ENCODE measurements around the gene CHD9NB. TPM values are rescaled to one million over a fixed set of nuclear protein-coding genes. Genes with fewer than 3 reads are reported as not detected.

The CHD9NB gene
- polyA plus RNA-seq, 2 of the 4 experiments (the other 2 are of a cell fraction), result 2.0 to 2.8 TPM

DNA sequence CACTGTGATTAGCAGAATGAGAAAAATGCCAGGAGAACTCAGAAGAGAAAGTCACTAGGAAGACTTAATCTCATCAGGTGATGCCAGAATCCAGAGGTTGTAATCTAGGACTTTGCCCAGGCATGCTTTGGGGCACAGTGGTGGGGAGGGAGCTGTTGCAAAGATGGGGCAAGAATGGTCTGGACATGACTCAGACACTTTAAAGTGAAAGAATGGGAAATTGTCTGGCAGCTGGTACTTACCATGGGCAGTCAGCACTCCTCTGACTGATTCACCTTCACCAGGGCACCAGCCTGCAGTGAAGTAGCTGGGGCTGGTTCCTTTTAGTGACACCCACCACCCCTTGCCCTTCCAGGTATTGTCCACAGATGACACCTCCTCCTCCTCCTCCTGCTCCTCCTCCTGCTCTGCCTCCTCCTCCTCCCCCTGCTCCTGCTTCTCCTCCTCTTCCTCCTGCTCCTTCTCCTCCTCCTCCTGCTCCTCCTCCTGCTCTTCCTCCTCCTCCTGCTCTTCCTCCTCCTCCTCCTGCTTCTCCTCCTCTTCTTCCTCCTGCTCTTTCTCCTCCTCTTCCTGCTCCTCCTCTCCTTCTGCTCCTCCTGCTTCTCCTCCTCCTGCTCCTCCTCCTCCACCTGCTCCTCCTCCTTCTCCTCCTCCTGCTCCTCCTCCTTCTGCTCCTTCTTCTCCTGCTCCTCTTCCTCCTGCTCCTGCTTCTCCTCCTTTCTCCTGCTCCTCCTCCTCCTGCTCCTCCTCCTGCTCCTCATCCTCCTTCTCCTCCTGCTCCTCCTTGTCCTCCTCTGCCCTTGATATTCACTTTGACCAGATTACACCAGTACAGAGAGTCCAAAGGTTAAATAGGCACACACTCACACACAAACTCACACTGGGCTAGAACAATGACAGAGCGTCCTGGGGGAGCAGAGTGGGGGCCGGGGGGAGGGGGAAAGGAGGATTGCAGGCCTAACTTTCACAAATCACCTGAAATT is at the start of gene CHD9NB (continued):
- TF ChIP-seq RAD21 (conservative IDR thresholded peaks at IDR 0.05 in 1 of 2, IDR thresholded peaks at IDR 0.05 in 1 of 2) (0 out of 5 replicates have a peak, but pooled peaks of 1 of the 2 experiments have one; percentile 12), RARB (CRISPR knock-in tag; IDR thresholded peaks at IDR 0.05) (no peak), ZC3H11A (IDR thresholded peaks at IDR 0.05) (no peak), MAZ (IDR thresholded peaks at IDR 0.05; ENCODE audit: borderline replicate concordance, low read depth, low read length) (no peak), POLR2AphosphoS2 (conservative IDR thresholded peaks at IDR 0.05; ENCODE audit: low read length) (no peak), HOXB13 (CRISPR knock-in tag; IDR thresholded peaks at IDR 0.05; ENCODE audit: low read depth) (no peak), RFX5 (IDR thresholded peaks at IDR 0.05) (no peak), KDM5A (IDR thresholded peaks at IDR 0.05) (no peak), HDAC2 (IDR thresholded peaks at IDR 0.05) (no peak), NPAS2 (CRISPR knock-in tag; IDR thresholded peaks at IDR 0.05; ENCODE audit: borderline replicate concordance) (no peak), SMC3 (IDR thresholded peaks at IDR 0.05) (no peak), EHMT2 (IDR thresholded peaks at IDR 0.05; ENCODE audit: low read depth) (no peak), FOXS1 (CRISPR knock-in tag; IDR thresholded peaks at IDR 0.05) (no peak), RNF2 (IDR thresholded peaks at IDR 0.05; ENCODE audit: borderline replicate concordance, low read depth) (no peak), CBX2 (IDR thresholded peaks at IDR 0.05; ENCODE audit: borderline replicate concordance, low read depth) (no peak), FOSL2 (IDR thresholded peaks at IDR 0.05) (no peak; the same call in 1 of the 2 replicates), FOSL2 (CRISPR knock-in tag; IDR thresholded peaks at IDR 0.05) (peak; percentile 87), NR3C1 (IDR thresholded peaks at IDR 0.05) (no peak), BHLHE40 (IDR thresholded peaks at IDR 0.05; ENCODE audit: low read depth, low read length) (peak; percentile 41; the same call in 1 of the 2 replicates), CEBPB (IDR thresholded peaks at IDR 0.05) (peak; percentile 62 to 72; a peak in 3 of 4 replicates)
- TF ChIP-seq, protein P1, sequence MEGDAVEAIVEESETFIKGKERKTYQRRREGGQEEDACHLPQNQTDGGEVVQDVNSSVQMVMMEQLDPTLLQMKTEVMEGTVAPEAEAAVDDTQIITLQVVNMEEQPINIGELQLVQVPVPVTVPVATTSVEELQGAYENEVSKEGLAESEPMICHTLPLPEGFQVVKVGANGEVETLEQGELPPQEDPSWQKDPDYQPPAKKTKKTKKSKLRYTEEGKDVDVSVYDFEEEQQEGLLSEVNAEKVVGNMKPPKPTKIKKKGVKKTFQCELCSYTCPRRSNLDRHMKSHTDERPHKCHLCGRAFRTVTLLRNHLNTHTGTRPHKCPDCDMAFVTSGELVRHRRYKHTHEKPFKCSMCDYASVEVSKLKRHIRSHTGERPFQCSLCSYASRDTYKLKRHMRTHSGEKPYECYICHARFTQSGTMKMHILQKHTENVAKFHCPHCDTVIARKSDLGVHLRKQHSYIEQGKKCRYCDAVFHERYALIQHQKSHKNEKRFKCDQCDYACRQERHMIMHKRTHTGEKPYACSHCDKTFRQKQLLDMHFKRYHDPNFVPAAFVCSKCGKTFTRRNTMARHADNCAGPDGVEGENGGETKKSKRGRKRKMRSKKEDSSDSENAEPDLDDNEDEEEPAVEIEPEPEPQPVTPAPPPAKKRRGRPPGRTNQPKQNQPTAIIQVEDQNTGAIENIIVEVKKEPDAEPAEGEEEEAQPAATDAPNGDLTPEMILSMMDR (IDR thresholded peaks at IDR 0.05), result no peak
- TF ChIP-seq, protein P2, sequence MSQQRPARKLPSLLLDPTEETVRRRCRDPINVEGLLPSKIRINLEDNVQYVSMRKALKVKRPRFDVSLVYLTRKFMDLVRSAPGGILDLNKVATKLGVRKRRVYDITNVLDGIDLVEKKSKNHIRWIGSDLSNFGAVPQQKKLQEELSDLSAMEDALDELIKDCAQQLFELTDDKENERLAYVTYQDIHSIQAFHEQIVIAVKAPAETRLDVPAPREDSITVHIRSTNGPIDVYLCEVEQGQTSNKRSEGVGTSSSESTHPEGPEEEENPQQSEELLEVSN (IDR thresholded peaks at IDR 0.05; ENCODE audit: borderline replicate concordance, low read depth), result no peak
- TF ChIP-seq, protein P3, sequence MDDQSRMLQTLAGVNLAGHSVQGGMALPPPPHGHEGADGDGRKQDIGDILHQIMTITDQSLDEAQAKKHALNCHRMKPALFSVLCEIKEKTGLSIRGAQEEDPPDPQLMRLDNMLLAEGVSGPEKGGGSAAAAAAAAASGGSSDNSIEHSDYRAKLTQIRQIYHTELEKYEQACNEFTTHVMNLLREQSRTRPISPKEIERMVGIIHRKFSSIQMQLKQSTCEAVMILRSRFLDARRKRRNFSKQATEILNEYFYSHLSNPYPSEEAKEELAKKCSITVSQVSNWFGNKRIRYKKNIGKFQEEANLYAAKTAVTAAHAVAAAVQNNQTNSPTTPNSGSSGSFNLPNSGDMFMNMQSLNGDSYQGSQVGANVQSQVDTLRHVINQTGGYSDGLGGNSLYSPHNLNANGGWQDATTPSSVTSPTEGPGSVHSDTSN (IDR thresholded peaks at IDR 0.05), result no peak
- TF ChIP-seq, protein P4, sequence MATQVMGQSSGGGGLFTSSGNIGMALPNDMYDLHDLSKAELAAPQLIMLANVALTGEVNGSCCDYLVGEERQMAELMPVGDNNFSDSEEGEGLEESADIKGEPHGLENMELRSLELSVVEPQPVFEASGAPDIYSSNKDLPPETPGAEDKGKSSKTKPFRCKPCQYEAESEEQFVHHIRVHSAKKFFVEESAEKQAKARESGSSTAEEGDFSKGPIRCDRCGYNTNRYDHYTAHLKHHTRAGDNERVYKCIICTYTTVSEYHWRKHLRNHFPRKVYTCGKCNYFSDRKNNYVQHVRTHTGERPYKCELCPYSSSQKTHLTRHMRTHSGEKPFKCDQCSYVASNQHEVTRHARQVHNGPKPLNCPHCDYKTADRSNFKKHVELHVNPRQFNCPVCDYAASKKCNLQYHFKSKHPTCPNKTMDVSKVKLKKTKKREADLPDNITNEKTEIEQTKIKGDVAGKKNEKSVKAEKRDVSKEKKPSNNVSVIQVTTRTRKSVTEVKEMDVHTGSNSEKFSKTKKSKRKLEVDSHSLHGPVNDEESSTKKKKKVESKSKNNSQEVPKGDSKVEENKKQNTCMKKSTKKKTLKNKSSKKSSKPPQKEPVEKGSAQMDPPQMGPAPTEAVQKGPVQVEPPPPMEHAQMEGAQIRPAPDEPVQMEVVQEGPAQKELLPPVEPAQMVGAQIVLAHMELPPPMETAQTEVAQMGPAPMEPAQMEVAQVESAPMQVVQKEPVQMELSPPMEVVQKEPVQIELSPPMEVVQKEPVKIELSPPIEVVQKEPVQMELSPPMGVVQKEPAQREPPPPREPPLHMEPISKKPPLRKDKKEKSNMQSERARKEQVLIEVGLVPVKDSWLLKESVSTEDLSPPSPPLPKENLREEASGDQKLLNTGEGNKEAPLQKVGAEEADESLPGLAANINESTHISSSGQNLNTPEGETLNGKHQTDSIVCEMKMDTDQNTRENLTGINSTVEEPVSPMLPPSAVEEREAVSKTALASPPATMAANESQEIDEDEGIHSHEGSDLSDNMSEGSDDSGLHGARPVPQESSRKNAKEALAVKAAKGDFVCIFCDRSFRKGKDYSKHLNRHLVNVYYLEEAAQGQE (IDR thresholded peaks at IDR 0.05), result no peak
